Skeletal muscle satellite cell (primary cell): ENCODE results near the gene CRABP1.

Experiments used
- H3K27me3 ChIP-seq: 2 replicates; pipeline ENCODE4 v1.7.0; 2013; ENCODE audit warnings: low read length; ENCODE audit not compliant: control insufficient read depth, insufficient read depth
- H3K36me3 ChIP-seq: 2 replicates; pipeline ENCODE4 v1.7.0; 2013; ENCODE audit warnings: mild to moderate bottlenecking, control low read depth, low read length; ENCODE audit not compliant: insufficient read depth
- H3K4me1 ChIP-seq: 2 replicates; pipeline ENCODE4 v1.7.0; 2013; ENCODE audit warnings: low read length; ENCODE audit not compliant: control insufficient read depth, insufficient read depth
- H3K4me2 ChIP-seq: 2 replicates; pipeline ENCODE4 v1.7.0; 2013; ENCODE audit warnings: mild to moderate bottlenecking, low read length
- H3K4me3 ChIP-seq: 2 replicates; pipeline ENCODE4 v1.7.0; 2013; ENCODE audit warnings: low read length
- H3K9ac ChIP-seq: 2 replicates; pipeline ENCODE4 v1.7.0; 2013; ENCODE audit warnings: mild to moderate bottlenecking, low read depth, low read length, moderate library complexity
- H3K9me3 ChIP-seq: replicated peaks from 2 replicates; pipeline ENCODE4 v1.7.0; 2013; ENCODE audit warnings: mild to moderate bottlenecking, control low read depth, low read length

Gene CRABP1

DNA sequence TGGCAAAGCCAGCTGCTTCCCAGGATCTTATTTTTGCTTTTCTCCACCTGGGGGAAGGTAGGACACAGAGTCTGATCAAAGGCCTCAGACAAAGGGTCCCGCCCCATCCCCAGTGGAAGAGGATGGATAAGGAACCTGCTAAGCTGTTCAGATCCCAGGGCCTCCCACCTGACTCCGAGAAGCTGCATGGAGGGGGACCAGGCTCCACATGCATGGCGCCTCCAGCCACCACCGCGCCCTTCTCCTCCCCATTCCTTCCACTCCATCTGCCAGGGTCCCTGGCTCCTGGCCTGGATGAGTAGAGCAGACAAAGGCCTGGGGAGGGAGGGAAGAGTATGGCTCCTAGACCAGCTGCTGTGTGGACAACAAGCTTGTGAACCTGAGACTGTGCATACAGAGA is 20.0 kb upstream of the CRABP1 start:
- Histone ChIP-seq H3K9ac (no peak overlapping the region), H3K36me3 (no peaks in the 10 kb centered on the region), H3K9me3 (no peaks in the 10 kb centered on the region), H3K4me1 (no peaks in the 10 kb centered on the region), H3K27me3 (peaks cover 67% of the 10 kb centered on the region), H3K4me3 (no peak overlapping the region), H3K4me2 (no peak overlapping the region)

DNA sequence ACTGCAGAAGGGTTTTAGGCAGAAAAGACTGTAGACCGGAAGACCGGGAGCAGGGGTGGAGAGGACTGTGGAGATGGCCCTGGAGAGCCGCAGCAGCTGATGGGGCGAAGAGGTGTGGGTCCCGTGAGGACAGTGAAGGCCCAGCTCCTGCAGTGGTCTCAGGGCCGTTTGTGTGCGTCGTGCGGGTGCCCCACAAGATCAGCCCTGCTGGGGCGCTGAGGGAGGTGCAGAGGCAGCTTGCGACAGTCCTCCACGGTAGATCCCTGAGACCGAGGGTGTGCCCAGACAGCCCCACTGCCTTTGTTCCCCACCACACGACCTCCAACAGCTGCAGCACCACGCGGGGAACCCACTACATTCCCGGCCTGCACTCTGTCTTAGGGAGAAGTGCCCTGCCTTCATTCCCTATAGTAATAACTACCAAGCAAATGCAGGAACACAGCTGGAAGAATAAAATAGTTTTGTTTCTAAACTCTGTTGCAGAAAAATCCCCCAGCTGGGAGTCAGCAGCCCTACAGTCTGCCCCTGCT is 19.0 kb upstream of the CRABP1 start:
- peaks cover 58% of the 10 kb centered on the region for H3K27me3 ChIP-seq
- H3K9ac ChIP-seq: no peak overlapping the region
- H3K36me3 ChIP-seq: no peaks in the 10 kb centered on the region
- H3K9me3 ChIP-seq: no peaks in the 10 kb centered on the region
- H3K4me3 ChIP-seq: no peak overlapping the region
- no peaks in the 10 kb centered on the region for H3K4me1 ChIP-seq
- H3K4me2 ChIP-seq: no peak overlapping the region

DNA sequence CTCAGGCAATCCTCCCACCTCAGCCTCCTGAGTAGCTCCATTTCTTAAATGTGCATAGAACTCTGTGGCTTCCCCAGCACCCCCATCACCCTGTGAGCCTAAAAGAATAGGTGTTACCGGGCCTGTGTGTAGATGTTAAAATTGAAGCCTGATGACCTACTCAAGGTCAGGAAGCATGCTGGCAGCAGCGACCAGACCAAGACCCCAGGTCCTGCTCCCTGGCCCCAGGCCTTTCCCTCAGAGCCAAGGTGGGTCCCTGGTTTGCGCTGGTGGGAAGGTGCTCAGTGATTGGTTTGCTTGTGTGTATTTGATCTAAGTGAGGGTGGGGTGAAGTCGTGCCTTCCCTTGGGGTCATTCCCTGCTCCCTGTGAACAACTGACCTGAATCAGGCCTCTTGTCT is 18.4 kb upstream of the CRABP1 start:
- peaks cover 55% of the 10 kb centered on the region for H3K27me3 ChIP-seq
- H3K4me2 ChIP-seq: no peak overlapping the region
- H3K36me3 ChIP-seq: no peaks in the 10 kb centered on the region
- H3K9me3 ChIP-seq: no peaks in the 10 kb centered on the region
- H3K9ac ChIP-seq: no peak overlapping the region
- H3K4me1 ChIP-seq: no peaks in the 10 kb centered on the region
- H3K4me3 ChIP-seq: no peak overlapping the region

DNA sequence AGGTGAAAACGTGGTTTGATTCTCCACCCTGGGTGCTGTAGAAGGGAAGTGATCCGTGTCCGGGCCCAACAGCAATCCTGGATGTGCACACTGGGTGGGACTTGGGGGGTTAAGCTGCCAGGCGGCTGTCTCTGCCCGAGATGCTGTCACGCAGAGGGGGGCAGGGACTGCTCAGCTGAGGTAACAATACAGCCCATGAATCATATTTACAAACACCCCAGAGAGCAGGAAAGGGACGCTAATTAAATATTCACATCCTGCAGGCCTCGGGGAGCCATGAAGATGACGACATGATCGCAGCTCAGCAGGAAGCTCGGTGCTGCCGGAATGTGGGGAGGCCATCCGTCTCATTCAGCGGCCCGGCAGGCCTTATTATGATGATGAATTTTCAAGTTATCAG is 17.9 kb upstream of the CRABP1 start:
- no peak overlapping the region for H3K9ac ChIP-seq

DNA sequence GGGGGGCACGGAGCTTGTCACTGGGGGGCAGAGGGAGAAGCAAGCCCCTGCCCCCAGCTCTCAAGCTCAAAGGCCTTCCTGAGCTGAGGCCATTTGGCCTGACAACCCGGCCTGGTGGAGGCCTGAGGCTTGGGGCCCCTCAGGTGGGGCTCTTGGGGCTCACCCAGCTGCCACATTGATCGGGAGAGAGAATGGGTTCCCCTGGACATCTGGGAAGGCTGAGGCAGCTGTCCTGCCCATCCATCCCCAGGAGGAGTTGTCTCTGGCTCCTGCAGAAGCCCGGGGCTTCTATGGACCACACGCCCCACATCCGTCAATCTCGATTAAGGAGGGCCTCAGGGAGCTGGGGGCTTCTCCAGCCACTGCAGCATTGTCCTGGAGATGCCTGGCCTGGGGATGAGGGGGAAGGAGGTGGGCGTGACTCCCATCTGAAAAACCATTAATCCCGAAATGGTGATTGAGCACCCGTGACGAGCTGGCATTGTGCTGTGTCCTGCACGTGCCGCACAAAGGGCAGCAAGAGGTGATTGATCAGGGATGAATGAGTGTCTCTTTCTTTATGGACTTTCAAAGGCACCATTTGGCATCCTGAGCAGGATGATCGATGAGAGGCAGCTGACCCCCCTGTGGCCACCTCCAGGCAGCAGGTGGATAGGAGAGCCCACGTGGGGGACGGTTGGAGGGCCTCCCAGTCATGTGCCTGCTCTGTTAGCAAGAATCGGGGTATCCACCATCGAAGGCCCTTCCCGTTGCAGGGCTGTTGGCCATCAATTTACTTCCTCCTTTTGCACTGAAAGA is 17.2 kb upstream of the CRABP1 start:
- no peaks in the 10 kb centered on the region for H3K4me1 ChIP-seq
- no peak overlapping the region for H3K4me3 ChIP-seq
- H3K36me3 ChIP-seq: no peaks in the 10 kb centered on the region
- H3K9me3 ChIP-seq: no peaks in the 10 kb centered on the region
- H3K4me2 ChIP-seq: no peak overlapping the region
- peaks cover 52% of the 10 kb centered on the region for H3K27me3 ChIP-seq
- H3K9ac ChIP-seq: no peak overlapping the region

More for the DNA sequence above, 17.9 kb upstream of the CRABP1 start:
- Histone ChIP-seq H3K4me1 (no peaks in the 10 kb centered on the region), H3K4me2 (no peak overlapping the region), H3K4me3 (no peak overlapping the region), H3K9me3 (no peaks in the 10 kb centered on the region), H3K27me3 (peaks cover 51% of the 10 kb centered on the region), H3K36me3 (no peaks in the 10 kb centered on the region)

DNA sequence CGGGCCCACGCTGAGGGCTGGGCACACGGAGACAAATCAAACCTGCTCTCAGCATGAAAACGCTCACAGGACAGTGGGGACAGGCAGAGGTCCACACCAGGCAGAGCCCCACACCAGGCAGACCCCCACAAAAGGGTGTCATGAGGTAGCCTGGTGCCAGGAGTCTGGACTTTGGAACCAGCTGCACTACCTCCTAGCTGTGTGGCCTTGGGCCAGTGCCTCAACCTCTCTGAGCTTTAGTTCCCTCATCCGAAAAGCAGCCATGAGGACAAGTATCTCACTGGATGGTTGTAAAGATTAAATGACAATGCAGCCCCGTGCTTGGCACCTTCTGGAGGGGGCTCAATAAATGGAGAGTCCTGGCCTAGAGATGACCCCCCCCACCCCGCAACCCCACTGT is 16.5 kb upstream of the CRABP1 start:
- H3K9me3 ChIP-seq: no peaks in the 10 kb centered on the region
- H3K4me1 ChIP-seq: no peaks in the 10 kb centered on the region
- H3K4me2 ChIP-seq: no peak overlapping the region
- no peaks in the 10 kb centered on the region for H3K36me3 ChIP-seq
- H3K27me3 ChIP-seq: peaks cover 52% of the 10 kb centered on the region
- no peak overlapping the region for H3K4me3 ChIP-seq
- no peak overlapping the region for H3K9ac ChIP-seq

DNA sequence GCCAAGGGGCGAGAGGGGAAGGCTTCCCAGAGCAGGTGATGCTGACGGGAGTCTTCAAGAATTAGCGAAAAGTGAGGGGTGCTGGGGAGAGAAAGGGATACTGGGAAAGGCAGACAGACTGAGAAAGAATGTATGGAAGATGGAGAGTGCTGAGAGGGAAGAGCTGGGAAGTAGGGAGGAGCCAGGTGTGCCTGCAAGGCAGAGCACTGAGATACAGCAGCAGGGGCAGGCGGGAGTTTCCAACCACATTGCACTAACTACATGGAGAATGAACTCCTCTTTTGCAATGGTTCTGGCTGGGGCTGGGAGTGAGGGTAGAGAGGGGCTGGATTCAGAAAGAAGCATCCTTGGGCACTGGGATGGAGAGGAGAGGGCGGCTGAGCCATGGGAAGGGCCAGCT is 16.0 kb upstream of the CRABP1 start:
- no peak overlapping the region for H3K9ac ChIP-seq
- no peaks in the 10 kb centered on the region for H3K36me3 ChIP-seq
- H3K4me1 ChIP-seq: no peaks in the 10 kb centered on the region
- no peak overlapping the region for H3K4me2 ChIP-seq
- H3K9me3 ChIP-seq: no peaks in the 10 kb centered on the region
- peaks cover 52% of the 10 kb centered on the region for H3K27me3 ChIP-seq
- H3K4me3 ChIP-seq: no peak overlapping the region

DNA sequence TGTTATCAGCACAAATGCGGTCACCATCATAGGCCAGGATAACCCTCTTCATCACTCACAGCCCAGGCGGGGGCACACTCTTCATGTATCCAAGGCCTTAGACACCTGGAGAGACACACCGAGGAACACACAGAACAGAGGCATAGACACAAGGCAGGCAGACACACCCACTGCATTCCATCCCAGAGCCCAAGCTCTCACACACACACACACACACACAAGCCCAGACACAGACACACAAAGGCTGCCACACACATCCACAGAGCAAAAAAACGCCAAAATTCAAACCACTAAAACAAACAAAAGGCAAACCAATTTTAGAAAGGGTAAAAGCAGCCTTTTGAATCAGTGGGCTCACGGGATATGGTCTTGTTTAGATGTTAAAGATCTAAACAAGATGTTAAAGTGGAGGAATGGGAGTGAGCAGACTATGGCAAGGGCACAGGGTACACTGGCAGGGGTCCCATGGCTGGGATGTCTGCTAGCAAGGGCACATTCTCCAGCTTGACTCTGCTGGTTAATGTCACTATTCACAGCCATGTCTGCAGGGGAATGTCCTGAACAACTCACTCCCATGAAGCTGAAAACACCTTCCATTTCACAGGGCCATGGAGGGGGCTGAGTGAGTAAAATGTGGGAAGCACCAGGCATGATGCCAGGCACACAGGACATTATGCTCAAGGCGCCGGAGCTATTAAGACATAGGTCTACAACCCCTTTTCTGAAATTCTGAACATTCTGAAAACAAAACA is 14.9 kb upstream of the CRABP1 start:
- Histone ChIP-seq H3K9ac (no peak overlapping the region), H3K4me3 (no peak overlapping the region), H3K4me1 (no peaks in the 10 kb centered on the region), H3K36me3 (no peaks in the 10 kb centered on the region), H3K27me3 (peaks cover 51% of the 10 kb centered on the region), H3K9me3 (no peaks in the 10 kb centered on the region), H3K4me2 (no peak overlapping the region)

DNA sequence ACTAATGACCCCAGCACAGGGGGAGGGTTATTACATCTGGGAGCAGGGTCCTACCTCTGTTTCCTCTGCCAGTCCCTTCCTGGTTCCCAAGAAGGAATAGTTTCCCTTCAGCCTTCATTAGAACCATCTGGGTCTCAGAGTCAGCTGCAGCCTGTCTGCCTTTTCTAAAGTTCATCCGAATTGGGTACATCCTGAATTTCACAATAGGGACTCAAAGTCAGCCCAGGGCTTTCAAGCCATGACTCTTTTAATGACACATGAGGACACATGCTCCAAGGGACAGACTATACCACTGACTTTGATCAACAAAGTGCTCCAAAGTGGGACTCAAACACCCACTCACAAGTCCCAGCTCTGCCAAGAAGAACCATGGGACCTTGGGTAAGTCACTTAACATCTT is 12.7 kb upstream of the CRABP1 start:
- Histone ChIP-seq H3K9me3 (no peaks in the 10 kb centered on the region), H3K9ac (no peak overlapping the region), H3K36me3 (no peaks in the 10 kb centered on the region), H3K27me3 (peaks cover 58% of the 10 kb centered on the region), H3K4me3 (no peak overlapping the region), H3K4me1 (no peaks in the 10 kb centered on the region), H3K4me2 (no peak overlapping the region)

DNA sequence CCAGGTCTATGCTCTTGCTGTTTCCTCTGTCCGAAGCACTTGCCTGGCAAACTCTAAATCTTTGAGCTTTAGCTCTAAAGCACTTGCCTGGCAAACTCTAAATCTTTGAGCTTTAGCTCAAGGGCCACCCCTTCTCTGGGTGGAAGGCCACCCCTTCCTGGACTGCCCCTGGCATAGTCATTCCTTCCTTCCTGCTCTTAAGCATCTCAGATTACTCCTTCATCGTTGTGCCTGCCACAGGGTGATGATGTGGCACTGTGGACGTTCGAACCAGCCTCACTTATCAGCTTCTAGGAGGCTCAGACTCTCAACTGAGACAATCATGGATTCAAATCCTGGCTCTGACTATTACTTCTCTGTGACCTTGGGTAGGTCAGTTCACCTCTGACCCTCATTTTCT is 10.5 kb upstream of the CRABP1 start:
- H3K36me3 ChIP-seq: no peaks in the 10 kb centered on the region
- no peak overlapping the region for H3K4me2 ChIP-seq
- H3K4me1 ChIP-seq: no peaks in the 10 kb centered on the region
- H3K9me3 ChIP-seq: no peaks in the 10 kb centered on the region
- peaks cover 55% of the 10 kb centered on the region for H3K27me3 ChIP-seq
- no peak overlapping the region for H3K9ac ChIP-seq
- H3K4me3 ChIP-seq: no peak overlapping the region

DNA sequence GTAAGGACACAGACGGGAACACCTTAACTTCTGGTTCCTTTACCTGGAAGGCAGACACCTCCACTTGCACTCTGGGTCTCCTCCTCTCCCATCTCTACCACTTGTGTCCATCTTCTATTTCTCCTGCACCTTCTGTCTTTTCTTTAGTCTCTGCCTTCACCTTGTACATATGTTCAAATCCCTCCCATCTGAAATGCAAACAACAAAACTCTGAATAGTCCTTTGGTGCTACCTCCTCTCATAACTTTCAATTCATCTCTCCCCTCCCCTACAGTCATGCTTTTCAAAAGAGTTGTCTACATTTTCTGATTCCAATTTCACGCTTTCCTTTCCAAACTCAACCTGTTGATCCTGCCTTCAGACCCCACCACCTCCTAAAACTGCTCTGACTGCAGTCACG is 5.3 kb upstream of the CRABP1 start:
- no peak overlapping the region for H3K4me2 ChIP-seq
- H3K9ac ChIP-seq: no peak overlapping the region
- H3K4me3 ChIP-seq: no peak overlapping the region
- no peaks in the 10 kb centered on the region for H3K36me3 ChIP-seq
- H3K27me3 ChIP-seq: peaks cover 72% of the 10 kb centered on the region
- no peaks in the 10 kb centered on the region for H3K4me1 ChIP-seq
- H3K9me3 ChIP-seq: no peaks in the 10 kb centered on the region
